GM19023 (cell line): ENCODE data around the gene CCN6.
"Not testable (repeated sequence)": the region's sequence is repeated elsewhere in the genome, so short reads cannot be mapped to it uniquely, and the experiment has no call there.

Source experiments
- ATAC-seq: cut with Tn5 transposase; IDR thresholded peaks from one replicate; pipeline ENCODE4 v1.9.1; 2021; ENCODE audit warnings: mild to moderate bottlenecking, moderate library complexity; ENCODE audit not compliant: unreplicated experiment

CCN6 gene

DNA sequence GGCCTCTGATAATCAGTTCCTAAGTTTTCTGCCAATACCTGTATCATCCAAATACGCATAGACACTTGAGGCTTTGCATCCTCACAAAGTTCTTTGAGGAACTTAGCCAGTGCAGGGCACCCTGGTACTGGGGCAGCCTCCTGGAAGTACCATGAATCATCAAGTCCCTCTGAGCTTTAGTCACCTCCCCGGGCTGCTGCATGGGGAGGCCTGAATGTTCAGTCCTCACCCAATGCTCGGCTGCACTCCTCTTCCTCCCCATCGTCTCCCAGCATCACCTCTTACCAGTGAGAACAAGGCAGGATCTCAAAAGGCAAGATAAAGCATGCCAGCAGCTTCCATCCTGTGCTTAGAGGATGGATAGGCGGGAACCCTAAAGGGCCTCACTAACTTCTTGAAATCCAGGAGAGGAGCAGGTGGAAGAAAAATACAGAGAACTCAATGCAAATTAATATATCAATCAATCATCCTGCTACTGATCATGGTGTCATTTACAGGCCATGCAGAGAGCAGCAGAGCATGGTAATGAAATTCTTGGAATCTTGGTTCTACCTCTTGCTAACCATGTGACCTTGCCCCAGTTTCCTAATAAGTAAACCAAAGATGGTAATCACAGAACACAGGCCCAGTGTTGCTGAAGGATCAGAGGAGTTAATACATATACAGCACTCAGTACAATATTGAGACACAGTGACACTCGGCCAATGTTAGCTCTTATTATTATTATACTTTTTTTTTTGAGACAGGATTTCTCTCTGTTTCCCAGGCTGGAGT is 4.7 kb upstream of the CCN6 start:
- no peak for ATAC-seq

DNA sequence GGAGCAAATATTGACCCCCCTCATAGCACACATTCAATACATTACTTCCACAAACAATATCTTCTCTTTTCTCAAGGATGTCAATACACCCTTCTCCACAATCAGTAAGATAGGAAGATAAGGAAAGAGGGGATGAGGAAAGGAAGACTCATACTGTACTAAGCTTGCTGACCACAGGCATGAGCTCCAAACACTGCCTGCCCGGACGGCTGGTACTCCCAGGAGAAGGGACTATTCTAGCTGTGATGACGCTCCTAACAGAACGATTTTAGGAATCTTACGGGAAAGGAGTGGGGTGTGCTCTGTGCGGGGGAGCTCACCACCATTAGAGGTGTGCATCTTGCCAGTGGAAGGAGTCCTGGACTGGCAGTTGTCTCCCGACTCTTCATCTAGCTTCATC is 3.9 kb upstream of the CCN6 start:
- no peak for ATAC-seq

DNA sequence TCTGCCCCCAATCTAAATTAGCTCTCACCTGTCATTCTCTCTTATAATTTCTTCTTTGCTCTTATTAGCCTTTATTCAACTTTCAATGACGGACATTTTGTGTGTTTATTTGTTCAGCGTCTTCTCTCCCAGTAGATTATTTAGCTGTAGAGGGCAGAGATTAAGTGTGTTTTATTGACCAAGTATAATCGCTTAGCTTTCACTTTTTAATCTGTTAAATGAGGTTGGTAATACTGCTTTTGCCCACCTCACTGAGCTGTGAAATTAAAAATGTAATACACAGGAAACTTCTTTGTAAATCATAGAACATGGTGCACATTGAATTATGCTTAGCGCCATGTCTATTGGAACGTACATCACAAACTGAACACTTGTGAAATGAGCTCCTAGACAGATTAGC is 3.5 kb upstream of the CCN6 start:
- ATAC-seq: no peak

DNA sequence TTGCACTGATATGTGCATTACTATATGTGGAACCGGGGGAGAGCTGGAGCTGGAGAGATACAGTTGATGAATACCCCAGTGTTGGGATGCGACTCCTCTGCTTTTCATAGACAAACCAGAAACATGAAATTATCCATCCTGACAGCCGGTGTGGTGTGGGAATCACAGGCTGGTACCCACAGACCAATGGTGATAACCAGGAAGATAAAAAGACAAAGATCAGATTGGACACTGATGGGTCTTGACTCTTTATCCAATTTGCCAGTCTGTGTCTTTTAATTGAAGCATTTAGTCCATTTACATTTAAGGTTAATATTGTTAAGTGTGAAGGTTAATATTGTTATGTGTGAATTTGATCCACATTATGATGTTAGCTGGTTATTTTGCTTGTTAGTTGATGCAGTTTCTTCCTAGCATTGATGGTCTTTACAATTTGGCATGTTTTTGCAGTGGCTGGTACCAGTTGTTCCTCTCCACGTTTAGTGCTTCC is 2.6 kb upstream of the CCN6 start:
- ATAC-seq: not testable (repeated sequence)

DNA sequence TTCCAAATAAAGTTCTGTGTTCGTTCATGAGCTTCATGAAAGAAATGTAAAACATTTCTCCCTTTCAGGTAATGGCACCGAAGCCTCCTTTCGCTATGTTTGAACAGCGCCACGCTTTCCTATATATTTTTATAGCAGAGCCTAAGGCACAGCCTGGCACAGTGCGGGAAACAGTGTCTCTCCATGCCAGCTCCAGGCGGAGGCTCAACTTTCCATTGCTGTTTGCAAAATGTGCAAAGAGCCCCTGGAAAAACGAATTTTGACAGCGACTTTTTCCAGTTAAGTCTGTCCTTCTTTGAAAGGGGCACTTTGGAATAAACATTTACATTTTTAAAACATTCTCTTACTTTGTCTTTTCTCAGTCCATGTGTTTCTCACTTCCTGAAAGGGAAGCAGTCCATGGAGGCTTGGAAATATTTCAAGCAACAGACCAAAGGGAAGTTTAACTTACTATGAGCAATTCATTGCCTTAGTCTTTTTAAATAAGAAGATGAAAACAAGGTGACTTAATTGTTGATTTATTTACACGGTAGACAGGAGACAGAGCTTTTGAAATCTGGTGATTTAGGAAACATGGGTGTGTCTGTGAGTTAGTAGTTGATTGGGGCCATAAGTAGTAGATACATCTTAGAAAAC is 769 bp downstream of the CCN6 start:
- ATAC-seq: no peak

DNA sequence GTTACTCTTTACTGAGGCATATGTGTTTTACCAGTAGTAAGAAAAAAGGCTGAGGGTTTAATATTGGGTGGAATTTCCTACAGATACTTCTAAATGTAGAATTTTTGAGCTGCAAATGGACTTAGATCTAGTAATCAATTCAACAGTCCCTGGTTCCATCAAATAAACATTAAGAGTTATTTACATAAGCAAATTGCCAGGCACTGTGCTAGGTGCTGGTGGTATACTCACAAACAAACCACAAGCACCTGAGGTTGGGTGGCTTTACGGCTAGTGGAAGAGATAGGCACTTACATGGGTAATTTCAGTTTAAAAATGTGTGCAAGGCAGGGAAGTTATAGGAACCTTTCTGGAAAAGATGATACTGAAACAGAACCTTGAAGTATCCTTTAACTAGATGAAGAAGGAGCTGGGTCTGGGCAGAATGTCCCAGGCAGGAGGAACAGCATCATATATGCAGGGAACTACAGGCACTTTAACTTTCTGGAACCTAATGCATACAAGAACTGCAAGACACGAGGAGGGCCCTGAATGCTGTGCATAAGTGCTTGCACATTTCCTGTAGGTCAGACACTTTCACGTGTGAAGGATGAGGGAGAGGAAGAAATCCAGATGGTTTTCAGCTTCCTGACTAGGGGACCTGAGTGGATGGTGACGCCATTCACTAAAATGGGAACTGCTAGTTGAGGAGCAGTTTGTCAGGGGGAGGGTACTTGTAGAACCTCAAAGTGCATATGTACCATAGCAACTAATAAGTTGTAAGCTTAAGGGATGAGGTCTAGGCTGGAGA is 4.5 kb downstream of the CCN6 start:
- ATAC-seq: no peak

DNA sequence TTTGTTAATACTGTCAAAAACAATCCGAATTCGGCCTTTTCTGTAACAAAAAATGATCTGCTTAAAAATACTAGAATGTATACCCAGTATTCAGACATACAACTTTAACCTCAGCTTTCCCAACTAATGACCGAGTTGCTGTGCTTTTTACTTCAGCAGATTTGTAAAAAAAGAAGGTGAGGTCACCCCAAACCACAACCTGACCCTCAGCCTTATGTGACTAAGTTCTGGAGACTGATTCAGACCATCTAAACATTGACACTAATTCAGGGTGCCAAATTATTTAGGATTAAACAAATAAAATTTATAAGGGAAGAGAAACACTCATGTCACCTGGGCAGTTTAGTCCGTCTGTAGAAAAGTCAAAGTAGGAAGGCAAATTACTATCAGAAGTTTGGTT is 7.7 kb downstream of the CCN6 start:
- no peak for ATAC-seq

DNA sequence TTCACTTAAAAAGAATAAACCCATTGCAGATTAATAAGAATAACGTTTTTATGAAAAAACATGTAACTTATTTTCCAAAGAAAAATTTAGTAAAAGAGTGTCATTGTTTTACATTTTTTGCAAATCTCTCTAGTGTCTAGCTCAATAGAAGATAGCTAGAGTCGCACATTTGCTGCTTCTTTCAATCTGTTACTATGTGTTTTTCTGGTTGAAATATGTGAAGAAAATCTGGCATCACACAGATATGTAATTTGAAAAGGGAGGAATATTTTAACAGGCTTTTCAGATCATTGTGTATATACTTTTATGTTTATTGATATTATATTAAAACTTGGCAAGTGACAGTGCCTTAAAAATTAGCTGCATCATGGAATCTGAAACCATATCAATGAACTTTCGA is 9.1 kb downstream of the CCN6 start:
- no peak for ATAC-seq

DNA sequence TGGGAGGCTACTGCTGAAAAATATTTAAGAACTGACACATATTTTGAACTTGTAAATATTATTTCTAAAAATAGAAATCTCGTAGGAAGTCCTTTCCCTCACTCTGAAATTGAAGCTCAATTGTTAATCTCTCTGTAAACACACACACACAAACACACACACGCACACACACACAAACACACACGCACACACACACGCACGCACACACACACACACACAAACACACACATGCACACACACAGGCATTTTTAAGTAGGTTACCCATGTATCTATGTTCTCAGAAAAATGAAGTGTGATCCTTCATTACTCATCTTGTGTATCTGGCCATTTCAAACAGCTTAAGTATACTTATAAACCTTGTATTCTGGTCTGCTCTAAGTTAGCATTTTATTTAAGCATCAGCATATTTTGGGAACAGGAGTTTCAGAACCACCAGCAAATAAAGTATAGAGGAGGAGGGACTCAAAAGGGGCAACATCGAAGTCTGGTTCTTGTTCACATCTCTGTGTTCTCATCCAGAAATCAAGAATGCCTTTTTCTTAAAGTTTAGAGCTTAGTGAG is 11.6 kb downstream of the CCN6 start:
- no peak for ATAC-seq

DNA sequence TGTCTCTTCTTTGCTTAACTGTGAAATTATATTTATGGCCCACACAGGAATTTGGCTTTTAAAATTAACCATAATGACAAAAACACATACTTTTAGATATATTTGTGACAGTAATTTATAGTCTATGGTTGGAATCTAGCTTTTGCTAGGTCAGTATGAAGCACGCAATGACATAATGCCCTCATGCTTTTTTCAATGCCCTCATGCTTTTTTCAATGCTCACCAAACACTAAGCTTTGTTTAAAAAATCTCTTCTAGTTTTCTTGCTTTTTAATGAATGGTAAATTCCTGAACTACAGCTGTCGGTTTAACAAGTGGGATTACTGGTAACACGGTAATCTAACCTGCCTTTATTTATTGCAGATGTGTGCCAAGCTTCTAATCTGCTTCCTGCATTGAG is 12.7 kb downstream of the CCN6 start:
- no peak for ATAC-seq

DNA sequence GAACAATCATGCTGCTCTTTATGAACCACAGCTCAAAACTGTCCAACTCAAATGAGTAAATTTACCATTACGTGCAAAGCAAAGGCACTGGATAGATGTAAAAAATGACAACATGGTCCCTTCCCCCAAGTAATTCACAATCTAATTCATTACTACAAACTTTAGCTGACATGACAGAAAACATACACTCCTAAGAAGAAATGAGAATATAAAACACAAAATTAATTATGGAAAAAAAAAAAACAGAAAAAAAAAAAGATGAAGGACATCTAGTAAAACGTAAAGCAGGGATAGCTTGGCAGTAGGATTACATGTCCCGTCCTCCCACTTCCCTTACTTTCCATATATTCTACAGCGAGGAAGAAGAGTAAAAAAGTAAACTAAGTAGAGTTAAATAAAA is 27.7 kb downstream of the CCN6 start:
- no peak for ATAC-seq

DNA sequence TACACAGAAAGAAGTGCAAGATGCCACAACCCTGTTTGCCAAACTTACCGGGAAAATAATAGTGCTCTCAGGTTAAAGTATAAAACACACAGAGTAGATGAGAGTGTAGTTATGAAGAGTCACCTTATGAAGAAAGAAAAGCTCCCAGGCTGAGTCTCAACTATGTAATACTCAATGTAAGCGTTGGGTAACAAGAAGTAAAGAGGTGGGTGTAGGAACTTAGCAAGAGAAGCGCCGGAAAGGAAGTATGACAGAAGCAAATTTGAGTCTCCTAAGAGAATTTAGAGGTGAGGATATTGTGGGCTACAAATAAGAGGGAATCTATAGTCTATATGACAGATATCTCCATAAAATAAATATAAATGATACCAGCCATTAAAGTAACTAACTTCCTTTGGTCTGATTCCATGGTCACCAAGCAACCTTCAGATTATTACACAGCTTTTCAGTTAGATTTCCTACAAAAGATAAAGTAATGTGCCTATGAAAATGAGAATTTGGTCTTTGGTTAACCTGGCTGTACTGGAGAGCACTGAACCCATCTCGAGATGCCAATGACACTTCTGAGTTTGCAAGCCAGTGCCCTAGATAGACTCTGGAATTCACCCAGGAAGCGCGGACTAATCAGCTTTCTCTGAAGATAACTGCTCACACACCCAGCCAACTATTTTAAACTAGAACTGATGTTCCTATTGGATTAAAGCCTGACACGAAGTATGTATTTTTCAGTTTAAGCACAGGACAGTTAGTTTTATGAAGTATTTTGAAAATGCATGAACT is 31.6 kb downstream of the CCN6 start:
- no peak for ATAC-seq

DNA sequence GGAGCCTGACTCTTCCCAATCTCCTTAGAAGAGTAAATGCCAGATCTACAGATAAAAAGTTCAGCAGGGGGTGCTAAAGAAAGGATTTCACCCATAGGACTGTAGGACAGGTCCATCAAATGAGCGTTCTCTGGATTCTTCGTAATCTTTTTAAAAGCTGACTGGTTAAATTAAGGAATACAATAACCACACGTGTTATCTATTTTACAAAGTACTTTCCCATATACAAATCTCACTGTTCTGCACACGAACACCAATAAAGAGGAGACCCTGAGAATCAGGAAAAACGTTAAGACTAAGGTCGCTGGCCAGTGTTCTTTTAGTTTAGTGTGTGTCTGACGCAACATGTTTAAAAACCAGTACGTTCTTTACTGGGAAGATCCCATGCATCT is 32.8 kb downstream of the CCN6 start:
- ATAC-seq: peak; percentile 16

DNA sequence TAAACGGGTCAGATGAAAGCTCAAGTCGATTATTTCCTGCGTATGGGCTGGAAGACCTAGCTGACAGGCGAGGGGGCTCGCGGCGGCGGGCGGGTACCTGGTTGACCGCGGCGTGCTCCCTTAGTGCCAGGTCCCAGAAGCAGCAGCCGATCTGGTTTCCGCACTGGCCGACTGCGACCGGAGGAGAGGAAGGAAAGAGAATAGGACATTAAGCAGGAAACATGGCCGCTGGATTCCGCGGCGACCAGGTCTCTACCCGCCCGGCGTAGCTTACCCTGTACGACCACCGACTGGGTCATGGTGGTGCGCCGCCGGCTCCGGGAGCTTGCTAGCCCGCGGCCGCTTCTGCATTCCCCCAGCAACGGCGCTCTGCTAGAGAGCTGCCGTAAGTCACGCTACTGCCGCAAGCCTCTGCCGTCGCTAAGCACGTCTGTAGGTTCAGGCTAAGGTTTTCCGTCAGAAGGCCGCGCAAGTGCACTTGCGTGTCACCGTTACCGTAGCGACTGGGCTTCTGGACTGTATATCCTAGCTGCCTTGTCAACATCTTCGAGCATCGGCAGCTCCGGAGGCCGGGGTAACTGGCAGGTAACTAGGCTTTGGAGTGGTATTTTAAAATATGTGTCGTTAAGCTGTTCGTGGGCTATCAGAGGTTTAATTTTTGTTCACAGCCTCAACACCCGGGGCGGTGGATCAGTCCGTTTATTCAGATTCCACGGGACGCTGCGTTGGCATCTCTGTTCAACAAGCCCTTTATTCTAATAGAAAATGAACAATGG is 33.4 kb downstream of the CCN6 start, which contains the start of the genes FAM229B and TUBE1:
TSS of gene FAM229B (plus strand) at position 456 of the 776 bp plus-strand sequence. CDS start 11,693 bp downstream, outside the sequence.
TSS of gene TUBE1 (minus strand) at position 347 of the 776 bp plus-strand sequence. CDS start at position 299, 48 bp downstream.
- peak; percentile 98 for ATAC-seq

DNA sequence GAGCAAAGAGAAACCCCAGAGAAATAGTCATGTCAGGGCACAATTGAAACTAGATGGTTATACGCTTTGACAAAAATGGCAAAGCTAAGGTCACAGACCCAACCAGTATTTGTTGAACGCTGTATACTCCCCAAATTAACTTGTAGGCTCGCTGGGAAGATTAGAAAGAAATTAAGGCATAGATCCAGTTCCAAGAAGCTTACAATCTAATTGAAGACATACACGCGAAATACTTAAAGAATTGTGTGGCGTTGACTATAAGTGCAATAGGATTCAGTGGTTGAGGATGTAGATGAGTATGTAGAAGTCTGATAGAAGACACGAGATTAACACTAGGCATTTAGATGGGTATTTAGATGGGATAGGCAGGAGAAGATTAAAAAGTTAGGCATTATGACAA is 34.0 kb downstream of the CCN6 start:
- peak; percentile 0 for ATAC-seq

DNA sequence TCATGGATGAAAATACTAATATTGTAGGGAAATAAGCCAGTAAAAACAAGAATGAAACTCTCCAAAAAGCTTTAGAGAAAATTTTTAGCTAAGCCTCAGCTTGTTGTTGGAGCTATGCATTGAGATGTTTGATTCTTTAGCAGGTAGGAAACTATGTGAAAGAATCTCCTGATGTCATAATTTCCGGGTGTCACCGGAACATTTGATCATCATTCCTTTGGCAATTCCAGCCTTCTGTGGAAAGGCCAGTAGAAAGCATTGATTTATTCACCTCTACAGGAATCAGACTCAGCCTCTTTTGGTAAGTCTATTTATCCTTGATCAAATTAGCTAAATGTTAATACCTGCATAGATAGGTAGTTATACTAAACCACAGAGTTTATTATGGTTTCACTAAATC is 43.0 kb downstream of the CCN6 start:
- ATAC-seq: no peak

DNA sequence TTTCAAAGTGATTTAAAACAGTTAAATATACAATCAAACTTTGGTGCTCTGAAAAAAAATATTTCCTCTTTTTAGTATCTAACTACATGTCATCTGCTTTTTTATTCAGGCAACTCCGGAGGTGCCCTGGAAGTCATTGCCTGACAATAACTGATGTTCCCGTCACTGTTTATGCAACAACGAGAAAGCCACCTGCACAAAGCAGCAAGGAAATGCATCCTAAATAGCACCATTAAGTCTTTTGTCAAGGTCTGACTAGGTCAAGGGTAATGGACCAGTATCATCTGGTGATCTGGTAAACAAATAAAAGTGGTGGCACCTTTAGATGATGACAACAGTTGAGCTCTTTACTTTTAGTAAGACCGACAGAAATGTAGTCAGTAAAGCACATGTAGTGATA is 46.7 kb downstream of the CCN6 start:
- ATAC-seq: no peak

DNA sequence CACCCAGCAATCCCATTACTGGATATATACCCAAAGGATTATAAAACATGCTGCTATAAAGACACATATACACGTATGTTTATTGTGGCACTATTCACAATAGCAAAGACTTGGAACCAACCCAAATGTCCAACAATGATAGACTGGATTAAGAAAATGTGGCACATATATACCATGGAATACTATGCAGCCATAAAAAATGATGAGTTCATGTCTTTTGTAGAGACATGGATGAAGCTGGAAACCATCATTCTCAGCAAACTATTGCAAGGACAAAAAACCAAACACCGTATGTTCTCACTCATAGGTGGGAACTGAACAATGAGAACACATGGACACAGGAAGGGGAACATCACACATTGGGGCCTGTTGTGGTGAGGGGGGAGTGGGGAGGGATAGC is 52.1 kb downstream of the CCN6 start:
- ATAC-seq: not testable (repeated sequence)

DNA sequence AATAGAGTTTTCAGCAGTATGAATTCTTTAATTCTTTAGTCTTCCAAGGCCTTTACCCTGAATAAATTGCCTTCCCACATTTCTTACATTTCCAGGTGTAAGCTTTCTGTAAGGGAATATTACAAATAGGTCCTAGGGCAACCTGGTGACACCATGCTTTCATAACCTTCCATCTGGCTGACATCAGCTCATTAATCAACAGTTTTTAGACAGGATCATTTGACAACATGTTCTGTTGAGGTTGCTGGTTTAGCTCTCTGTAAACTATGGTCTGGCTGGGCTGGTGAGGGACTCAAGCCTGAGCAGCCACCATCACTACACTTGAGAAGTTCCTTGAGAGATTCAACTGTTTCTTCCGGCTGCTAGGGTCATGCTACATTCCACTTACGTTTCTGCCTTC is 52.7 kb downstream of the CCN6 start:
- ATAC-seq: no peak

DNA sequence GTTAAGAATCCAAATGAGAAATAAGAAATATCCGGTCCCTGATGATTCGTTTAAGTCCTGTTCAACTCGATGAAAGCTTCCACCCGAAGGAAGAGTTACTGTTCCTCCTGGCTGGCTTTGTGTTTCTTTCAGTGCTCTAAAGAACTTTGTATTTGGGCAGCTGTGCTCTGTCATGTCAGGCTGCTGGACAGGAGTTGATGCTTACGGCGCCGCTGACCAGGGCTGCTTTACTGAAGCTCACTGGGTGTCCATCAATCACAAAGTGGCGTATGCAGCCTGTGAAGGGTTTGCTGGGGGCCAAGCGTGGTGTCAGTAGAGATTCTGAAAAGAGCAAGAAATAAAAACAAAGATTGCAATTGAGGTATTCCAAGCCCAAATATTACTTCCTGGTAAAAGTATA is 55.4 kb downstream of the CCN6 start:
- ATAC-seq: no peak
